ENCODE measurements around the gene CEBPA. TPM values are rescaled to one million over a fixed set of nuclear protein-coding genes. Genes with fewer than 3 reads are reported as not detected.

CEBPA gene
- total RNA-seq, 1 experiment from 2014 or later: 1.2 TPM

DNA sequence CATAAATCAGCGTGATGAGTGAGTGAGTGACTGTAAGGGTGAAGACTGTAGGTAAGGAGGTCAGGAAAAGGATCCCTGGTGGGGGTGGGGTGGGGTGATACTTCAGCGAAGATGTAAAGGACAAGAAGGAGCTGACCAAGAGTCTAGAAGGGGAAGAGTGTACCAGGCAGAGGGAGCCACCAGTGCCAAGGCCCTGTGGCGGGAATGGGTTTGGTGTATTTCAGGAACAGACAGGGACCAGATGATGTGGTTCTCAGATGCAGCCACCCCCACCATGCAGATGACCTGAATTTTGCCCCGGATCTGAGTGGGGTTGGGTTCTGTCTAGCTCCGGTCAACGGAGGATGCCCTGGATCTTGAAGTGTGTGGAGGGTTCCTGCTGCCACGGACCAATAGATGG, 46.6 kb downstream of the CEBPA start:
- intact Hi-C loops (cut with micrococcal nuclease; ENCODE audit: unreplicated experiment): no loop called here
- CTCF ChIA-PET: interaction anchor here (0.7 to 1.3 kb wide), 2 partner anchors 9 to 109 kb away, joined by 3 read pairs; no protein-coding TSS in a partner anchor
- BruUV-seq (replicated peaks): no TSS peak
- no peaks in the 10 kb centered on the region for H3K4me1 Mint-ChIP-seq (ENCODE audit: low read depth, unreplicated experiment)
- TF ChIP-seq, protein P1, sequence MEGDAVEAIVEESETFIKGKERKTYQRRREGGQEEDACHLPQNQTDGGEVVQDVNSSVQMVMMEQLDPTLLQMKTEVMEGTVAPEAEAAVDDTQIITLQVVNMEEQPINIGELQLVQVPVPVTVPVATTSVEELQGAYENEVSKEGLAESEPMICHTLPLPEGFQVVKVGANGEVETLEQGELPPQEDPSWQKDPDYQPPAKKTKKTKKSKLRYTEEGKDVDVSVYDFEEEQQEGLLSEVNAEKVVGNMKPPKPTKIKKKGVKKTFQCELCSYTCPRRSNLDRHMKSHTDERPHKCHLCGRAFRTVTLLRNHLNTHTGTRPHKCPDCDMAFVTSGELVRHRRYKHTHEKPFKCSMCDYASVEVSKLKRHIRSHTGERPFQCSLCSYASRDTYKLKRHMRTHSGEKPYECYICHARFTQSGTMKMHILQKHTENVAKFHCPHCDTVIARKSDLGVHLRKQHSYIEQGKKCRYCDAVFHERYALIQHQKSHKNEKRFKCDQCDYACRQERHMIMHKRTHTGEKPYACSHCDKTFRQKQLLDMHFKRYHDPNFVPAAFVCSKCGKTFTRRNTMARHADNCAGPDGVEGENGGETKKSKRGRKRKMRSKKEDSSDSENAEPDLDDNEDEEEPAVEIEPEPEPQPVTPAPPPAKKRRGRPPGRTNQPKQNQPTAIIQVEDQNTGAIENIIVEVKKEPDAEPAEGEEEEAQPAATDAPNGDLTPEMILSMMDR (IDR thresholded peaks at IDR 0.05; ENCODE audit: unreplicated experiment): no peak
- no peaks in the 10 kb centered on the region for H3K36me3 Mint-ChIP-seq (ENCODE audit: insufficient read depth, unreplicated experiment)
- H3K27ac Mint-ChIP-seq (ENCODE audit: unreplicated experiment): no peak overlapping the region
- no peak for DNase-seq
- peaks cover 57% of the 10 kb centered on the region for H3K27me3 Mint-ChIP-seq (ENCODE audit: unreplicated experiment)
- H3K4me3 Mint-ChIP-seq (ENCODE audit: low read depth, unreplicated experiment): no peak overlapping the region
- no peaks in the 10 kb centered on the region for H3K9me3 Mint-ChIP-seq (ENCODE audit: low read depth, unreplicated experiment)

DNA sequence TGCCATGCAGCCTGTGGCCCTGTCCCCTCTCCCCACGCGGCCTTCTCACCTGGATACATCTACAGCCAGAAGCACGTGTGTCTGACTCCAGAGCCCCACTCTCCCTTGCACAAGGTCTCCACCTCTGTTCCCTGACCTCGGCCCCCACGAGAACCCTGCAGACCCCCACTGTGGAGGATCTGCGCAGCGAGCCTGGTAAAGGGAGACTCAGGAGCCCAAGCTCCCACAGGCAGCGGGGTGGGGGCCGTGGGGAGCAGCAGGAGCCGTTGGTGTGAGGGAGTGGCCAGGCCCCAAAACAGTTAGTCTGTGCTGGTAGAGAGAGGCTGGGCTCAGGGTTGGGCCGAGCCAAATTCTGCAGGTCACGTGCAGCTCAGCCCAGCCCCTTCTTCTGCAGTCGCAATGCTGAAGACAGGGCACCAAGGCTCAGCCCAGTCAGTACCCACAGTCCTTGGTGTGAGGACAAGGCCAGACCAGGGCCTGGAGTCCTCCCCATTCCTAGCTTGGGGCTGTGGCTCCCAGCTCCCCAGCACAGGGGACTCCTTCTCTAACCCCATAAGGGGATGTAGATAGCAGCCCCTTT, 48.0 kb downstream of the CEBPA start:
- Mint-ChIP-seq H3K9me3 (ENCODE audit: low read depth, unreplicated experiment) (no peaks in the 10 kb centered on the region), H3K4me3 (ENCODE audit: low read depth, unreplicated experiment) (no peak overlapping the region), H3K27me3 (ENCODE audit: unreplicated experiment) (peaks cover 49% of the 10 kb centered on the region), H3K4me1 (ENCODE audit: low read depth, unreplicated experiment) (no peaks in the 10 kb centered on the region), H3K36me3 (ENCODE audit: insufficient read depth, unreplicated experiment) (no peaks in the 10 kb centered on the region), H3K27ac (ENCODE audit: unreplicated experiment) (no peak overlapping the region)
- CTCF ChIA-PET: interaction anchor here (0.7 kb wide), 1 partner anchor 525 kb away, joined by 3 read pairs; no protein-coding TSS in a partner anchor
- BruUV-seq (replicated peaks): no TSS peak
- TF ChIP-seq, protein P1 (IDR thresholded peaks at IDR 0.05; ENCODE audit: unreplicated experiment): no peak
- DNase-seq: no peak
- intact Hi-C loops (cut with micrococcal nuclease; ENCODE audit: unreplicated experiment): no loop called here

DNA sequence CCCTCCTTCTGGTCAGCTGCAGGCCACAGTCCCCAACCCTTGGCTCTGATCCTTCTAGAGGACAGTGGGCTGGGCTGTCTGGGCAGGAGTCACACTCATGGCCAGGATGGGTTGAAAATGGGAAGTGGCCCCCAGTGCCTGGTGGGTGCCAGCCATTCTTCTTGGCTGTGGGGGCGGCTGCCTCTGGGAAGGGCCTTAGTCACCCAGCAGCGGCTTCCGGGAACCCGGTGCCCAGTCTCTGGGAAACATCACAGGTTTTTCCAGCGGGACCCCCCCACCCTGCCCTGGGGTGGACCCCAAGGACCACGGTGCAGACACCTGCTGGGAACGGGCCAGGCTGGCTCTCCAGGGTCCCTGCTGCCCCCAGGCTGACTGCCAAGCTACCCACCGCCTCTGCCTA, 49.4 kb downstream of the CEBPA start:
- Mint-ChIP-seq H3K4me1 (ENCODE audit: low read depth, unreplicated experiment) (no peaks in the 10 kb centered on the region), H3K27ac (ENCODE audit: unreplicated experiment) (no peak overlapping the region), H3K4me3 (ENCODE audit: low read depth, unreplicated experiment) (no peak overlapping the region), H3K9me3 (ENCODE audit: low read depth, unreplicated experiment) (no peaks in the 10 kb centered on the region), H3K36me3 (ENCODE audit: insufficient read depth, unreplicated experiment) (no peaks in the 10 kb centered on the region), H3K27me3 (ENCODE audit: unreplicated experiment) (peaks cover 35% of the 10 kb centered on the region)
- no TSS peak for BruUV-seq (replicated peaks)
- intact Hi-C loops (cut with micrococcal nuclease; ENCODE audit: unreplicated experiment): no loop called here
- no peak for DNase-seq
- CTCF ChIA-PET: no interaction called here
- TF ChIP-seq, protein P1 (IDR thresholded peaks at IDR 0.05; ENCODE audit: unreplicated experiment): no peak

DNA sequence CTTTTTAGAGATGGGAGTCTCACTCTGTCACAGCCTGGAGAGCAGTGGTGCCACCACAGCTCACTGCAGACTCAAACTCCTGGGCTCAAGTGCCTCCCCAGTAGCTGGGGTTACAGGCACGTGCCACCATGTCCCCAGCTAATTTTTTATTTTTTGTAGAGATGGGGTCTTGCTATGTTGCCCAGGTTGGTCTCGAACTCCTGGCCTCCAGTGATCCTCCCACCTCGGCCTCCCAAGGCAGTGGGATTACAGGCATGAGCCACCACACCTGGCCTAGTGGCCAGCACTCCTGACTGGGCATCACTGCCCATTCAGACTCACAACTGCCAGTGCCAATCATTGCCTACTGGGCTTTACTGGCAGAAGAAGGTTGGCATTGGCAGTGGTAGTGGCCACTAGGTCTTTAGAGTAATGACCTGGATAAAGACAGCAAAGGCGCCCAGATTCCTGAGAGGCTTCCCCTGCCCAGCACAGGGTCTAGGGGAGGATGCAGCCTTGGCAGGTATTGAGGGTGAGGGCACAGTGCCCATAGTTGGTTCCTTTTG, 49.8 kb downstream of the CEBPA start:
- H3K36me3 Mint-ChIP-seq (ENCODE audit: insufficient read depth, unreplicated experiment): no peaks in the 10 kb centered on the region
- H3K4me1 Mint-ChIP-seq (ENCODE audit: low read depth, unreplicated experiment): no peaks in the 10 kb centered on the region
- intact Hi-C loops (cut with micrococcal nuclease; ENCODE audit: unreplicated experiment): no loop called here
- no peaks in the 10 kb centered on the region for H3K9me3 Mint-ChIP-seq (ENCODE audit: low read depth, unreplicated experiment)
- no peak overlapping the region for H3K4me3 Mint-ChIP-seq (ENCODE audit: low read depth, unreplicated experiment)
- CTCF ChIA-PET: no interaction called here
- H3K27ac Mint-ChIP-seq (ENCODE audit: unreplicated experiment): no peak overlapping the region
- TF ChIP-seq, protein P1 (IDR thresholded peaks at IDR 0.05; ENCODE audit: unreplicated experiment): no peak
- DNase-seq: no peak
- no TSS peak for BruUV-seq (replicated peaks)
- peaks cover 30% of the 10 kb centered on the region for H3K27me3 Mint-ChIP-seq (ENCODE audit: unreplicated experiment)
